Spinal cord (tissue), 10 donors: Measurements from ENCODE around the gene SRD5A3. TPM values are rescaled to one million over a fixed set of nuclear protein-coding genes. Genes with fewer than 3 reads are reported as not detected.

Experiments used
- DNase-seq, 6 donors: peaks; one replicate each; pipeline versions ENCODE4 v3.0.0 to v3.0.0-alpha.2; 2013 to 2015; ENCODE audit warnings: low spot score in 6 of 6, low read depth in 4 of 6
- H3K27ac ChIP-seq: one replicate; pipeline ENCODE4 v1.5.1; 2013; ENCODE audit warnings: low read depth, low read length, control low read depth
- H3K27me3 ChIP-seq: one replicate; pipeline ENCODE4 v1.6.1; 2013; ENCODE audit warnings: low read length; ENCODE audit not compliant: control insufficient read depth, insufficient read depth
- H3K36me3 ChIP-seq: one replicate; pipeline ENCODE4 v1.6.1; 2013; ENCODE audit warnings: low read length; ENCODE audit not compliant: control insufficient read depth, insufficient read depth
- H3K4me1 ChIP-seq: one replicate; pipeline ENCODE4 v1.6.1; 2013; ENCODE audit warnings: low read length; ENCODE audit not compliant: control insufficient read depth, insufficient read depth
- H3K4me3 ChIP-seq: one replicate; pipeline ENCODE4 v1.5.1; 2013; ENCODE audit warnings: low read depth, low read length, control low read depth
- H3K9me3 ChIP-seq: one replicate; pipeline ENCODE4 v1.6.1; 2013; ENCODE audit warnings: low read length; ENCODE audit not compliant: control insufficient read depth, insufficient read depth
- WGBS: methylation state at CpG from one replicate; pipeline ENCODE4 v1.1.5; 2013; ENCODE audit warnings: missing lambda C conversion rate; ENCODE audit not compliant: insufficient coverage; 5-methylcytosine and 5-hydroxymethylcytosine counted together
- polyA plus RNA-seq, 2 donors: library from polyadenylated mRNA; unstranded; fragments of 120-200 nt; gene quantifications; one replicate each; pipeline ENCODE4 v1.2.1, GENCODE V29; 2013; ENCODE audit not compliant: insufficient read length in 2 of 2
- total RNA-seq, 2 donors: library from RNA; depleted of rRNA in 1 of 2; stranded (reverse); fragments of 120-200 nt in 1 of 2; fragments of >200 nt in 1 of 2; gene quantifications; one replicate each; pipeline versions ENCODE4 v1.2.3 to v1.2.4, GENCODE V29; 2013 to 2014
- donor health status: healthy.

The SRD5A3 gene
- total and polyA plus RNA-seq, 4 donors, result 10.4 to 18.6 (median 17.5) TPM

GRCh38 chr4:55382488-55383003 is 36.5 kb downstream of the SRD5A3 start:
- no peaks in the 10 kb centered on the region for H3K9me3 ChIP-seq
- H3K27ac ChIP-seq, result no peak overlapping the region
- DNase-seq, result no peak
- no CpG with 5 or more reads among the region's 3 CpGs for WGBS
- H3K27me3 ChIP-seq, result no peaks in the 10 kb centered on the region
- no peaks in the 10 kb centered on the region for H3K4me1 ChIP-seq
- H3K4me3 ChIP-seq, result no peak overlapping the region
- H3K36me3 ChIP-seq, result no peaks in the 10 kb centered on the region

- 73% methylated on average over 2 of the region's 3 CpGs for WGBS
- Histone ChIP-seq H3K4me1 (no peaks in the 10 kb centered on the region), H3K36me3 (no peaks in the 10 kb centered on the region), H3K27ac (no peak overlapping the region), H3K9me3 (no peaks in the 10 kb centered on the region), H3K4me3 (no peak overlapping the region), H3K27me3 (no peaks in the 10 kb centered on the region)
- DNase-seq, result no peak
Measured at GRCh38 chr4:55385201-55385649, 39.2 kb downstream of the SRD5A3 start.

GRCh38 chr4:55386073-55386472 is 40.0 kb downstream of the SRD5A3 start:
- H3K36me3 ChIP-seq, result no peaks in the 10 kb centered on the region
- H3K27me3 ChIP-seq, result no peaks in the 10 kb centered on the region
- DNase-seq, result peak in 2 of 6 donors; percentile 26 to 87
- H3K4me3 ChIP-seq, result no peak overlapping the region
- H3K4me1 ChIP-seq, result no peaks in the 10 kb centered on the region
- no peaks in the 10 kb centered on the region for H3K9me3 ChIP-seq
- no peak overlapping the region for H3K27ac ChIP-seq

- Histone ChIP-seq H3K27ac (no peak overlapping the region), H3K27me3 (no peaks in the 10 kb centered on the region), H3K9me3 (no peaks in the 10 kb centered on the region), H3K36me3 (no peaks in the 10 kb centered on the region), H3K4me1 (no peaks in the 10 kb centered on the region), H3K4me3 (no peak overlapping the region)
- no CpG with 5 or more reads among the region's 2 CpGs for WGBS
- DNase-seq, result no peak
Measured at GRCh38 chr4:55386840-55387239, 40.8 kb downstream of the SRD5A3 start.

- Histone ChIP-seq H3K4me1 (peaks cover 14% of the 10 kb centered on the region), H3K4me3 (no peak overlapping the region)
- WGBS, result 81% methylated on average over 2 of the region's 4 CpGs
Measured at GRCh38 chr4:55393461-55394320, 47.6 kb downstream of the SRD5A3 start.

GRCh38 chr4:55395218-55395528 is 49.1 kb downstream of the SRD5A3 start:
- Histone ChIP-seq H3K36me3 (no peaks in the 10 kb centered on the region), H3K27me3 (no peaks in the 10 kb centered on the region), H3K27ac (peak overlapping the region; percentile 84), H3K4me3 (peak overlapping the region; percentile 63), H3K4me1 (peaks cover 17% of the 10 kb centered on the region), H3K9me3 (no peaks in the 10 kb centered on the region)
- WGBS, result 0% methylated on average over 2 of the region's 4 CpGs
- DNase-seq, result no peak

More at GRCh38 chr4:55393461-55394320, 47.6 kb downstream of the SRD5A3 start:
- DNase-seq, result peak in 2 of 6 donors; percentile 8 to 15
- H3K36me3 ChIP-seq, result no peaks in the 10 kb centered on the region
- no peaks in the 10 kb centered on the region for H3K27me3 ChIP-seq
- H3K9me3 ChIP-seq, result no peaks in the 10 kb centered on the region
- no peak overlapping the region for H3K27ac ChIP-seq

DNA sequence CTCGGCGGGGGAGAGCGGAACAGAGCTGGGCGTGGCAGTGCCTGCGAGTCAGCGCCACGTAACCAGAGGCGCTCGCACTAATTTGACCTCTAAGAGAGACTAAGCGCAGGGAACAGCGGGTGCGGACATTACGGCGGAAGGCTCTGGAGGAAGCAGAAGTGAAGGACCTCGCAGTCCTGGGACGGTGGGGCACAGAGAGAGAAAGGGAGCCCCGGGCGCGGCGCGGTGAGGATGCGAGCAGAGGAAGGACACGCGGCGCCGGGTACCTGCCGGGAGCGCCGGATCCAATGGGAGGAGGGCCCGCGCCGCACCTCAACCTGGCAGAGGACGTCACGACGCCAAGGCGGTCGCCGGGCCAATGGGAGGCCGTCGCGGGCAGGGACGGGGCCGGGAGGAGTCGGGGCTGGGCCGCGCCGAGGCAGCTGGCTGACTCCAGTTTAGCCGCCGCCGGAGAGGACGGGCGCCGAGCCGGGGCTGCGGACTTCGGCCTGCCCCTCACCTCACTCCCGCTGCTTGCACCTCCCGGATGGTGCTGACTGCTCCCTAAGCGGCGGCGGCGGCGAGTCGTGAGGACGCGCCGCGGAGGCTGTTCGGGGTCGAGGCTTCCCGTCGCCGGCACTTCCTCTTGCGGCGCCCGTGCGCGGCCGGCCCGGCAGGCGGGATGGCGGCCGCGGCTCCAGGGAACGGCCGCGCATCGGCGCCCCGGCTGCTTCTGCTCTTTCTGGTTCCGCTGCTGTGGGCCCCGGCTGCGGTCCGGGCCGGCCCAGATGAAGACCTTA is 49.7 kb downstream of the SRD5A3 start, which contains the start of gene TMEM165:
TSS of gene TMEM165 (plus strand) at position 429 of the 779 bp plus-strand sequence. CDS start at position 662, 233 bp downstream.
- Histone ChIP-seq H3K36me3 (no peaks in the 10 kb centered on the region), H3K4me3 (peak within 1 kb of the TSS; percentile 63), H3K27me3 (no peaks in the 10 kb centered on the region), H3K4me1 (peaks cover 17% of the 10 kb centered on the region), H3K27ac (peak within 1 kb of the TSS; percentile 84), H3K9me3 (no peaks in the 10 kb centered on the region)
- WGBS, result 0% methylated on average over 95 of the region's 95 CpGs
- DNase-seq, result peak; percentile 61 to 95 (median 75)

DNA sequence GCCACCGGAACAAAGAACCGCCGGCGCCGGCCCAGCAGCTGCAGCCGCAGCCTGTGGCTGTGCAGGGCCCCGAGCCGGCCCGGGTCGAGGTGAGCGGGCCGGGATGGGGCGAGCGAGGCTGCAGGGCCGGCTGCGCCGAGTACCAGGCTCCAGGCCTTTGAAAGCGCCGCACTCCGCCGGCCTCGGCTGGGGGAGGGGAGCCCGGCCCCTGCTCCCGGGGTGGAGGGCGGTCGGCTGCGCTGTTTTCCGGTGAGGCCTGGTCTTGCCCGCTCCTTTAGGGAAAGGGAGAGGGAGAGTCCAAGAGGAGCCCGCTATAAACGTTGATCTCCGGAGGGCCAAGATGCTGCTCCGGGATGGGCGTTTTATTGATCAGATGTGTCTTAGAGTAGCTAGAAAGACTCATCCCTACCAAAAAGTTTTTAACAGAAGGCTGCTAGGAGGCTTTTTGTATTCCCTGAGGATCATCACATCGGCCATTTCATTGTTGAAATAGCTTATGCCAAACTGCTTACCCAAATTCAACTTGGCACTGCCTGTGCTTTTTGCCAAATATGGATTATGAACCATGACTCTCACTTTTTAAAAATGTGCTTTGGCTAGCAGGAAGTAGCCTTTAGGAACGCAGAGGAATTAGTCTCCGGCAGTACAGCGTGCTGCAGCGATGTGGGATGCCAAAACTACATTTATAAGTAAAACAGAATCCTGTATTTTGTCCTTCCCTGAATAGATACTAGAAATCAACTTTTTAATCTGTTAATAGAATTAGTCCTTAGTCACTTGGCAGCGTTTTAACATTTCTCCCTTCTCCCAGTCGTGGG is 50.5 kb downstream of the SRD5A3 start:
- WGBS, result under 1% methylated on average over 31 of the region's 41 CpGs
- H3K4me1 ChIP-seq, result peaks cover 17% of the 10 kb centered on the region
- H3K27ac ChIP-seq, result peak overlapping the region; percentile 84
- H3K4me3 ChIP-seq, result peak overlapping the region; percentile 63
- H3K36me3 ChIP-seq, result no peaks in the 10 kb centered on the region
- no peaks in the 10 kb centered on the region for H3K9me3 ChIP-seq
- H3K27me3 ChIP-seq, result no peaks in the 10 kb centered on the region
- DNase-seq, result peak in 3 of 6 donors; percentile 50 to 81 (median 66)

DNA sequence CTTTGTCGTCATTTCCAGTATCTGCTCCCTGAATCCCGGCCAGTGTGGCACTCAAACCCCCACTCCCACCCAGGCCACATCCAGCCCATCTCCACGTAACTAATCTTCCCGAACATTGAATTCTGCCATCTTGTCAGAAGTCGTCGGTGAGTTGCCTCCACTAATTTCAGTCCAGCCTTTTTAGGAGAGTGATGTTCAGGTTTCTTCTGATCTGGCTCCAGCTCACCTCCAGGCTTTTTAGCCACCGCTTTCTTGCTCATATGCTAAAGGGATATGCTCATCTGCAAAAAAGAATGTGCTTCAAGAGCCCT is 51.0 kb downstream of the SRD5A3 start:
- Histone ChIP-seq H3K27ac (peak overlapping the region; percentile 84), H3K27me3 (no peaks in the 10 kb centered on the region), H3K4me1 (peaks cover 17% of the 10 kb centered on the region), H3K4me3 (peak overlapping the region; percentile 63), H3K9me3 (no peaks in the 10 kb centered on the region), H3K36me3 (no peaks in the 10 kb centered on the region)
- DNase-seq, result peak in 2 of 6 donors; percentile 24 to 54
- WGBS, result 0% methylated on average over 2 of the region's 7 CpGs
